ENCODE results near the gene F11R.

GRCh38 chr1:161021165-161021969 is 415 bp upstream of the F11R start:
- TF ChIP-seq POLR2A (IDR thresholded peaks at IDR 0.05) (peak; percentile 5 to 77), CTCF (IDR thresholded peaks at IDR 0.05) (no peak)
